Osteoblast (primary cell): ENCODE measurements around the gene CHMP4B. TPM values are rescaled to one million over a fixed set of nuclear protein-coding genes. Genes with fewer than 3 reads are reported as not detected.

ENCODE experiments used
- DNase-seq: peaks from one replicate; pipeline ENCODE4 v3.0.0; 2011; ENCODE audit warnings: low spot score, mixed read lengths; ENCODE audit not compliant: insufficient read length; ENCODE audit errors: missing footprints
- H2AFZ ChIP-seq: 2 replicates; pipeline ENCODE4 v1.6.0; 2011; ENCODE audit warnings: mild to moderate bottlenecking, low read length
- H3K27ac ChIP-seq: 2 replicates; pipeline ENCODE4 v1.5.1; 2011; ENCODE audit warnings: mild to moderate bottlenecking, low read depth, low read length, moderate library complexity
- H3K27me3 ChIP-seq: 2 replicates; pipeline ENCODE4 v1.6.0; 2012; ENCODE audit warnings: mild to moderate bottlenecking, control low read depth, inconsistent platforms, low read length, moderate library complexity; ENCODE audit not compliant: insufficient read depth
- H3K36me3 ChIP-seq: 2 replicates; pipeline ENCODE4 v1.5.1; 2011; ENCODE audit warnings: mild to moderate bottlenecking, low read length, control low read depth, moderate library complexity; ENCODE audit not compliant: insufficient read depth
- H3K4me1 ChIP-seq: 2 replicates; pipeline ENCODE4 v1.5.1; 2011; ENCODE audit warnings: mild to moderate bottlenecking, low read length, control low read depth, moderate library complexity; ENCODE audit not compliant: insufficient read depth
- H3K4me2 ChIP-seq: 2 replicates; pipeline ENCODE4 v1.6.0; 2011; ENCODE audit warnings: mild to moderate bottlenecking, low read length; ENCODE audit not compliant: insufficient read depth
- H3K4me3 ChIP-seq: fragments of 200-600 bp; sonication (generic); 3 replicates; pipeline ENCODE4 v1.5.1; 2012; ENCODE audit warnings: mild to moderate bottlenecking, low read length, inconsistent platforms; ENCODE audit not compliant: insufficient read depth
- H3K79me2 ChIP-seq: 2 replicates; pipeline ENCODE4 v1.6.0; 2012; ENCODE audit warnings: mild to moderate bottlenecking, low read length, control low read depth, inconsistent platforms; ENCODE audit not compliant: insufficient read depth
- H3K9me3 ChIP-seq: 2 replicates; pipeline ENCODE4 v1.5.1; 2011; ENCODE audit warnings: low read depth, low read length, control low read depth
- H4K20me1 ChIP-seq: 2 replicates; pipeline ENCODE4 v1.6.0; 2012; ENCODE audit warnings: mild to moderate bottlenecking, low read length, control low read depth; ENCODE audit not compliant: insufficient read depth
- total RNA-seq: library from RNA; depleted of rRNA; stranded (reverse); fragments of >200 nt; gene quantifications from 2 replicates; pipeline ENCODE4 v1.2.3, GENCODE V29; 2012
- TF ChIP-seq, protein P1 (sequence below): IDR thresholded peaks from 2 replicates; pipeline ENCODE4 v1.5.1; 2011; ENCODE audit warnings: mild to moderate bottlenecking, low read depth, low read length, moderate library complexity; ENCODE audit errors: extremely low read depth

Gene CHMP4B
- total RNA-seq, 1 donor = 40.9 TPM

DNA sequence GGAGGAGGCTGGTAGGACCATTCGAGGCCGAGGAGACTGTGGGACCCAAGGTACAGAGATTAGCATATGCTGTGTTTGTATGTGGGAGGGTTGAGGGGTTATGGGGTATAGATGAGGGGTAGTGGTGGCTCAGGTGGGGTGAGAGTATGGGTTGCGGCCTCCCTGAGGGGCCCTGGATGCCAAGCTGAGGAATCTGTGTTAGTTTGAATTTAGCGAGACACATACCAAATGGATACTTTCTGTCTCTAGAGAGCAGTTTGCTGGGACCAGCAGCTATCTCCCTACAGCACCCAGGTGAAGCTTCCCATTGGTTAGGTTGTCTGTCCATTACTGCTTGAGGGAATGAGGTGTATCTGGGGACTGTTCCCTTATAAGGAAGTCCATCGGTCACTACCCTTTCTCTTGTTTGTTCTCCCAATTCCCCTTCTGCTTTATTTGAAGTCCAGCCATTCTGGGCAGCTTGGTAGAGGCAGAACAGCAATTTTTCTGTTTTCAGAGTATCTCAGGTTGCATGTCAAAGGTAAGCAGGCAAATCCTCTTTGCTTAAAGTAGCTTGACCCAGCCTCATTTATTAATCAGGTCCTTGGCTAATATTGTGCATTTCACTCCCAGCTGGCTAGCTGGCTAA, 15.2 kb downstream of the CHMP4B start:
- peaks cover 6% of the 10 kb centered on the region for H3K4me1 ChIP-seq
- H3K9me3 ChIP-seq = no peaks in the 10 kb centered on the region
- no peak overlapping the region for H3K4me3 ChIP-seq
- H3K36me3 ChIP-seq = no peaks in the 10 kb centered on the region
- peaks cover 90% of the 10 kb centered on the region for H4K20me1 ChIP-seq
- H3K27me3 ChIP-seq = no peaks in the 10 kb centered on the region
- H2AFZ ChIP-seq = no peak overlapping the region
- peaks cover 98% of the 10 kb centered on the region for H3K79me2 ChIP-seq
- no peak for DNase-seq
- TF ChIP-seq, protein P1, sequence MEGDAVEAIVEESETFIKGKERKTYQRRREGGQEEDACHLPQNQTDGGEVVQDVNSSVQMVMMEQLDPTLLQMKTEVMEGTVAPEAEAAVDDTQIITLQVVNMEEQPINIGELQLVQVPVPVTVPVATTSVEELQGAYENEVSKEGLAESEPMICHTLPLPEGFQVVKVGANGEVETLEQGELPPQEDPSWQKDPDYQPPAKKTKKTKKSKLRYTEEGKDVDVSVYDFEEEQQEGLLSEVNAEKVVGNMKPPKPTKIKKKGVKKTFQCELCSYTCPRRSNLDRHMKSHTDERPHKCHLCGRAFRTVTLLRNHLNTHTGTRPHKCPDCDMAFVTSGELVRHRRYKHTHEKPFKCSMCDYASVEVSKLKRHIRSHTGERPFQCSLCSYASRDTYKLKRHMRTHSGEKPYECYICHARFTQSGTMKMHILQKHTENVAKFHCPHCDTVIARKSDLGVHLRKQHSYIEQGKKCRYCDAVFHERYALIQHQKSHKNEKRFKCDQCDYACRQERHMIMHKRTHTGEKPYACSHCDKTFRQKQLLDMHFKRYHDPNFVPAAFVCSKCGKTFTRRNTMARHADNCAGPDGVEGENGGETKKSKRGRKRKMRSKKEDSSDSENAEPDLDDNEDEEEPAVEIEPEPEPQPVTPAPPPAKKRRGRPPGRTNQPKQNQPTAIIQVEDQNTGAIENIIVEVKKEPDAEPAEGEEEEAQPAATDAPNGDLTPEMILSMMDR = no peak
- H3K4me2 ChIP-seq = no peak overlapping the region
- no peak overlapping the region for H3K27ac ChIP-seq

DNA sequence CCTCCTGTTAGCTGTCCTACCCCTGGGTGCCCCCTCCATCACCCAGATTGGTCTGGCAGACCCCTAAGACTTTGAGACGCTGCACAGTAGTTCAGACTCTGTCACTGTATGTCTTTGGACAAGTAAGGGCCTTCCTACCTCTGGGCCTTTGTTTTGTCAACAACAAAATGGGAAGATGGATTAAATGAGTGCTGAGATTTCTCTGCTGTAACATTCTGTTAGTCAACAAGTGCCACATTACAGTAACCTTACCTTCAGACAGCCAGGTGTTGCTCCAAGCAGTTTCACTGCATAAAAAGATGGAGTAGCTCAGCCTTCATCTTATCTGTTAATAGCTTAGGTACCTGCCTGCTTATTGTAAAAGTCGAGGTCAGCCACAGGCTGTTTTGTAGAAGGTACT, 16.0 kb downstream of the CHMP4B start:
- no peak overlapping the region for H2AFZ ChIP-seq
- H3K4me3 ChIP-seq = no peak overlapping the region
- H3K27me3 ChIP-seq = no peaks in the 10 kb centered on the region
- H4K20me1 ChIP-seq = peaks cover 93% of the 10 kb centered on the region
- DNase-seq = no peak
- H3K36me3 ChIP-seq = no peaks in the 10 kb centered on the region
- peaks cover 98% of the 10 kb centered on the region for H3K79me2 ChIP-seq
- peaks cover 6% of the 10 kb centered on the region for H3K4me1 ChIP-seq
- no peak overlapping the region for H3K4me2 ChIP-seq
- no peaks in the 10 kb centered on the region for H3K9me3 ChIP-seq
- TF ChIP-seq, protein P1 = no peak
- H3K27ac ChIP-seq = no peak overlapping the region

DNA sequence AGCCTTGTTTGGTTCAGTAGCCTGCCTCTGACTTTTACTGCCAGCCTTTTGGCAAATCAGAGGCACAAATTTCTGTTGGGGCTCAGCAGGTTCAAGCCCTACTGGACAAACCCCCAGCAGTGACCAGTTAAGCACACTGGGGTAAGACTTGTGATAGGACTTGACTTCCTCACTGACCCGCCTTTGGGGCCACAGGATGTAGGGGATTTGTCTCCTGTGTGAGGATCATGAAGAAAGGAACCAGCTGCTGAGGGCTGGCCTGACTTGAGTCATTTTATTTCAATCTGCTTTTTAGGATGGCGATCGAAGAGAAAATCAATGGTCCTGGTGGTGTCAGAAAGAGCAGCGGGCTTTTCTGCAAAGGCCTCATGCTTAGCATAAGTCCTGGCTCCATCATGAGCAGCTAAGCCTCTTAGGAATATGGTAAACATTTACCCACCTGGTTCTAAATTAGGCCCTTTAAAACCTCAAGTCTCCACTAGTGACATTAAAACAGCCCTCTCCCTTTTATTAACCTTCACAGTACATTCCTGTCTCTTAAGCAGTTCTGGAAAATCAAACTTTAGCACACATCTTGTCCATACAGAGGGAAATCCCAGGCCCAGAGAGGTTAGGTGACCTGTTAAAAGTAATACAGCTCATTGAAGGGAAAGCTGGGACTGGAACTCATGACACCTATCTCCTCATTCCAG, 16.6 kb downstream of the CHMP4B start:
- no peak for DNase-seq

More for the DNA sequence above, 16.6 kb downstream of the CHMP4B start:
- Histone ChIP-seq H3K4me1 (peaks cover 6% of the 10 kb centered on the region), H3K36me3 (peaks cover 5% of the 10 kb centered on the region), H3K27ac (no peak overlapping the region), H3K4me2 (no peak overlapping the region), H3K79me2 (peaks cover 99% of the 10 kb centered on the region), H2AFZ (no peak overlapping the region), H3K4me3 (no peak overlapping the region), H3K27me3 (no peaks in the 10 kb centered on the region), H4K20me1 (peaks cover 94% of the 10 kb centered on the region), H3K9me3 (no peaks in the 10 kb centered on the region)
- TF ChIP-seq, protein P1 = no peak
